NCI-H774 (cell line): Measurements from ENCODE around the gene NAGPA.

Source experiments
- DNase-seq: peaks from one replicate; lab custom pipeline; 2025; lab: John Stamatoyannopoulos, UW

NAGPA gene

GRCh38 chr16:5027575-5028235 lies 6.0 kb downstream of the NAGPA start:
- no peak for DNase-seq

GRCh38 chr16:5027086-5027485 lies 6.6 kb downstream of the NAGPA start:
- no peak for DNase-seq

- DNase-seq: no peak
Observed at GRCh38 chr16:5026664-5027063, 7.1 kb downstream of the NAGPA start.

- no peak for DNase-seq
Observed at GRCh38 chr16:5025171-5025632, 8.5 kb downstream of the NAGPA start.

- peak; percentile 12 for DNase-seq
Observed at GRCh38 chr16:5024632-5025031, 9.1 kb downstream of the NAGPA start.

GRCh38 chr16:5022521-5022920 lies 11.2 kb downstream of the NAGPA start:
- DNase-seq: no peak

- no peak for DNase-seq
Observed at GRCh38 chr16:5020551-5020950, 13.2 kb downstream of the NAGPA start.

GRCh38 chr16:5019775-5020174 lies 14.0 kb downstream of the NAGPA start:
- DNase-seq: no peak

- no peak for DNase-seq
Observed at GRCh38 chr16:5018793-5019192, 14.9 kb downstream of the NAGPA start.

- no peak for DNase-seq
Observed at GRCh38 chr16:5017678-5017969, 16.1 kb downstream of the NAGPA start.

GRCh38 chr16:5016967-5017677 lies 16.6 kb downstream of the NAGPA start:
- no peak for DNase-seq

- DNase-seq: no peak
Observed at GRCh38 chr16:5015887-5016286, 17.8 kb downstream of the NAGPA start.

GRCh38 chr16:5015351-5015750 lies 18.4 kb downstream of the NAGPA start:
- no peak for DNase-seq

- no peak for DNase-seq
Observed at GRCh38 chr16:5012887-5013286, 20.8 kb downstream of the NAGPA start.

- DNase-seq: no peak
Observed at GRCh38 chr16:5011637-5012036, 22.1 kb downstream of the NAGPA start.

GRCh38 chr16:5010576-5011329 lies 23.0 kb downstream of the NAGPA start:
- DNase-seq: no peak

GRCh38 chr16:5008311-5008731 lies 25.4 kb downstream of the NAGPA start:
- DNase-seq: no peak

- no peak for DNase-seq
Observed at GRCh38 chr16:5007256-5007655, 26.5 kb downstream of the NAGPA start.

GRCh38 chr16:5006348-5007193 lies 27.2 kb downstream of the NAGPA start:
- DNase-seq: no peak

GRCh38 chr16:5005916-5006315 lies 27.8 kb downstream of the NAGPA start:
- DNase-seq: no peak

GRCh38 chr16:5004311-5004710 lies 29.4 kb downstream of the NAGPA start:
- DNase-seq: no peak

GRCh38 chr16:5003828-5004227 lies 29.9 kb downstream of the NAGPA start:
- DNase-seq: no peak
